OCI-LY1 (cell line): ENCODE measurements around the gene TNS1.

ENCODE experiments used
- CTCF ChIP-seq: fragments of 200-600 bp; sonication (generic), shearing (Covaris generic); IDR thresholded peaks from 2 replicates; pipeline ENCODE4 v1.5.1; 2017; ENCODE audit warnings: mild to moderate bottlenecking, antibody characterized with exemption, low read length, moderate library complexity, mixed read lengths
- EZH2 ChIP-seq: fragments of 200-600 bp; sonication (generic), shearing (Covaris generic); IDR thresholded peaks from 2 replicates; pipeline ENCODE4 v1.8.0; 2017; ENCODE audit warnings: borderline replicate concordance, mixed run types, mild to moderate bottlenecking, antibody characterized with exemption, low read length, moderate library complexity, mixed read lengths

GRCh38 chr2:217820091-217820819 lies 182.5 kb downstream of the TNS1 start:
- TF ChIP-seq CTCF (no peak), EZH2 (no peak)
